Upper lobe of left lung (tissue), 6 donors: ENCODE results near the gene ACTG2. TPM values are rescaled to one million over a fixed set of nuclear protein-coding genes. Genes with fewer than 3 reads are reported as not detected.

Experiments
- ATAC-seq, 2 donors: fragments of 200-7000 bp; cut with Tn5 transposase; one replicate each; pipeline ENCODE4 v1.9.1; 2022; ENCODE audit warnings: mild to moderate bottlenecking in 2 of 2, moderate library complexity in 2 of 2; ENCODE audit not compliant: low FRiP score in 2 of 2
- DNase-seq, 2 donors: peaks; one replicate each; pipeline ENCODE4 v3.0.0-alpha.2; 2019 to 2020
- H3K27ac ChIP-seq, 4 donors: fragments of 200-600 bp; sonication (generic); one replicate each; pipeline ENCODE4 v1.5.1; 2016 to 2019
- H3K27me3 ChIP-seq, 4 donors: fragments of 200-600 bp; sonication (generic); one replicate each; pipeline ENCODE4 v1.5.1; 2017 to 2019
- H3K36me3 ChIP-seq, 4 donors: fragments of 200-600 bp; sonication (generic); one replicate each; pipeline ENCODE4 v1.5.1; 2016 to 2019
- H3K4me1 ChIP-seq, 4 donors: fragments of 200-600 bp; sonication (generic); one replicate each; pipeline ENCODE4 v1.5.1; 2018 to 2019
- H3K4me3 ChIP-seq, 4 donors: fragments of 200-600 bp; sonication (generic); one replicate each; pipeline ENCODE4 v1.5.1; 2017 to 2019; ENCODE audit warnings: mild to moderate bottlenecking in 2 of 4, moderate library complexity in 1 of 4
- H3K9me3 ChIP-seq, 4 donors: fragments of 200-600 bp; sonication (generic); one replicate each; pipeline ENCODE4 v1.5.1; 2018 to 2019
- EP300 ChIP-seq, 4 donors: sonication (generic); formaldehyde crosslinking; IDR thresholded peaks; one replicate each; pipeline ENCODE4 v1.5.1; 2017; ENCODE audit warnings: antibody characterized with exemption in 4 of 4, control low read depth in 2 of 4
- POLR2A ChIP-seq, 4 donors: fragments of 450-650 bp; IDR thresholded peaks; one replicate each; pipeline ENCODE4 v1.5.1; 2016 to 2017; ENCODE audit warnings: antibody characterized with exemption in 4 of 4, mild to moderate bottlenecking in 2 of 4
- POLR2AphosphoS5 ChIP-seq, 2 donors: sonication (generic); formaldehyde crosslinking; IDR thresholded peaks; one replicate each; pipeline ENCODE4 v1.5.1; 2017; ENCODE audit warnings: antibody characterized with exemption in 2 of 2
- WGBS, 2 donors: methylation state at CpG; one replicate each; pipeline ENCODE4 v1.1.5; 2017 to 2018; 5-methylcytosine and 5-hydroxymethylcytosine counted together
- total RNA-seq, 6 donors: library from RNA; depleted of rRNA in 4 of 6; stranded (reverse); fragments of >200 nt in 4 of 6; gene quantifications; one replicate each; pipeline versions ENCODE4 v1.1.0 to v1.2.1, GENCODE V29; 2016 to 2021
- TF ChIP-seq, protein P1 (sequence below), 6 experiments: fragments of 450-650 bp in 4 of 6; fragments of 200-600 bp in 2 of 6; sonication (generic) in 2 of 6; IDR thresholded peaks; one replicate each; pipeline ENCODE4 v1.5.1; 2016 to 2019; ENCODE audit warnings: antibody characterized with exemption in 6 of 6
- donor health status: DM: no; HTN: no; CAD: no; lungs with moderate emphysema.
- donor health status: DM: no; HTN: yes; CAD: no; lungs with severe emphysema.

Gene ACTG2
- total RNA-seq, 6 donors from 2014 or later = 10.8 to 65.3 (median 27.2) TPM

DNA sequence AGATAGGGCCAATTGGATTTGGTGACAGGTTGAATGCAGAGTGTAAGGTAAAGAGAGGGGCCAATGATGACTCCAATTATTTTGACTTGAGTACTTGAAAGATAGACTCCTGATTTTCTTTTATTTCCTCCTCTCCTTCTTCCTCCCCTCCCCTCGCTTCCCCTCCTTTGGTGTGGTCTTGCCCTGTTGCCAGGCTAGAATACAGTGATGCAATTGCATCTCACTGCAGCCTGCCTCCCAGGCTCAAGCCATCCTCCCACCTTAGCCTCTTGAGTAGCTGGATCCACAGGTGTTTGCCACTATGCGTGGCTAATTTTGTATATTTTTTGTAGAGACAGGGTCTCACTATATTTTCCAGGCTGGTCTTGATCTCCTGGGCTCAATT is 36.1 kb downstream of the ACTG2 start:
- no peaks in the 10 kb centered on the region for H3K27me3 ChIP-seq
- peak overlapping the region in 1 of 4 donors; percentile 23 for H3K27ac ChIP-seq
- peaks cover 35 to 44% (median 42%) of the 10 kb centered on the region in 4 donors for H3K4me1 ChIP-seq
- TF ChIP-seq, protein P1, sequence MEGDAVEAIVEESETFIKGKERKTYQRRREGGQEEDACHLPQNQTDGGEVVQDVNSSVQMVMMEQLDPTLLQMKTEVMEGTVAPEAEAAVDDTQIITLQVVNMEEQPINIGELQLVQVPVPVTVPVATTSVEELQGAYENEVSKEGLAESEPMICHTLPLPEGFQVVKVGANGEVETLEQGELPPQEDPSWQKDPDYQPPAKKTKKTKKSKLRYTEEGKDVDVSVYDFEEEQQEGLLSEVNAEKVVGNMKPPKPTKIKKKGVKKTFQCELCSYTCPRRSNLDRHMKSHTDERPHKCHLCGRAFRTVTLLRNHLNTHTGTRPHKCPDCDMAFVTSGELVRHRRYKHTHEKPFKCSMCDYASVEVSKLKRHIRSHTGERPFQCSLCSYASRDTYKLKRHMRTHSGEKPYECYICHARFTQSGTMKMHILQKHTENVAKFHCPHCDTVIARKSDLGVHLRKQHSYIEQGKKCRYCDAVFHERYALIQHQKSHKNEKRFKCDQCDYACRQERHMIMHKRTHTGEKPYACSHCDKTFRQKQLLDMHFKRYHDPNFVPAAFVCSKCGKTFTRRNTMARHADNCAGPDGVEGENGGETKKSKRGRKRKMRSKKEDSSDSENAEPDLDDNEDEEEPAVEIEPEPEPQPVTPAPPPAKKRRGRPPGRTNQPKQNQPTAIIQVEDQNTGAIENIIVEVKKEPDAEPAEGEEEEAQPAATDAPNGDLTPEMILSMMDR (IDR thresholded peaks at IDR 0.05) = no peak
- TF ChIP-seq EP300 (IDR thresholded peaks at IDR 0.05) (no peak), POLR2A (IDR thresholded peaks at IDR 0.05) (no peak), POLR2AphosphoS5 (IDR thresholded peaks at IDR 0.05) (no peak)
- H3K4me3 ChIP-seq = no peak overlapping the region
- peaks cover 0 to 9% (median 0%) of the 10 kb centered on the region in 4 donors for H3K36me3 ChIP-seq
- 78 to 84% methylated on average over 2 of the region's 2 CpGs for WGBS, 2 donors
- ATAC-seq = no peak
- H3K9me3 ChIP-seq = no peaks in the 10 kb centered on the region
- DNase-seq = no peak

DNA sequence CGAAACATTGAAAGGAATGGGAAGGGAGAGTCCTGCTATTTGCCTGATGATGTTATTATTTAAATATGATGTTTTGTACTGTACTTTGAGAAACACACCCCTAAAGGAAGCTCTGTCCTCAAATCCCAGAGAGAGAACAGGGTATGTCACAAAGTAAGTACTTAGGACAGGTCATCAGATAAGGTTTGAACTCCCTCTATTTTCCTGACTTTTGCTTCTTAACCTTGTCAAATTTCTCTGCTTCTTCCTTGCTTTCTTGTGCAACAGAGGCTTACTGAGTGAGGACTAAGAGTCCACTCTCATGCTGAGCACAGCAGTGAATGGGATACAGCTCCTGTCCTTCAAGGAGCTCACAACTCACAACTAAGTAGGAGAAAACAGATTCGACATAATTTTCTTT is 37.6 kb downstream of the ACTG2 start:
- 77 to 80% methylated on average over 2 of the region's 2 CpGs for WGBS, 2 donors
- Histone ChIP-seq H3K27ac (peak overlapping the region in 1 of 4 donors; percentile 6), H3K4me1 (peaks cover 35 to 44% (median 44%) of the 10 kb centered on the region in 4 donors), H3K27me3 (no peaks in the 10 kb centered on the region), H3K9me3 (no peaks in the 10 kb centered on the region), H3K36me3 (peaks cover 0 to 14% (median 2%) of the 10 kb centered on the region in 4 donors), H3K4me3 (no peak overlapping the region)
- no peak for TF ChIP-seq EP300 (IDR thresholded peaks at IDR 0.05)
- no peak for TF ChIP-seq POLR2AphosphoS5 (IDR thresholded peaks at IDR 0.05)
- TF ChIP-seq POLR2A (IDR thresholded peaks at IDR 0.05) = no peak
- TF ChIP-seq, protein P1 (IDR thresholded peaks at IDR 0.05) = no peak
- ATAC-seq (no peak), DNase-seq (no peak)

DNA sequence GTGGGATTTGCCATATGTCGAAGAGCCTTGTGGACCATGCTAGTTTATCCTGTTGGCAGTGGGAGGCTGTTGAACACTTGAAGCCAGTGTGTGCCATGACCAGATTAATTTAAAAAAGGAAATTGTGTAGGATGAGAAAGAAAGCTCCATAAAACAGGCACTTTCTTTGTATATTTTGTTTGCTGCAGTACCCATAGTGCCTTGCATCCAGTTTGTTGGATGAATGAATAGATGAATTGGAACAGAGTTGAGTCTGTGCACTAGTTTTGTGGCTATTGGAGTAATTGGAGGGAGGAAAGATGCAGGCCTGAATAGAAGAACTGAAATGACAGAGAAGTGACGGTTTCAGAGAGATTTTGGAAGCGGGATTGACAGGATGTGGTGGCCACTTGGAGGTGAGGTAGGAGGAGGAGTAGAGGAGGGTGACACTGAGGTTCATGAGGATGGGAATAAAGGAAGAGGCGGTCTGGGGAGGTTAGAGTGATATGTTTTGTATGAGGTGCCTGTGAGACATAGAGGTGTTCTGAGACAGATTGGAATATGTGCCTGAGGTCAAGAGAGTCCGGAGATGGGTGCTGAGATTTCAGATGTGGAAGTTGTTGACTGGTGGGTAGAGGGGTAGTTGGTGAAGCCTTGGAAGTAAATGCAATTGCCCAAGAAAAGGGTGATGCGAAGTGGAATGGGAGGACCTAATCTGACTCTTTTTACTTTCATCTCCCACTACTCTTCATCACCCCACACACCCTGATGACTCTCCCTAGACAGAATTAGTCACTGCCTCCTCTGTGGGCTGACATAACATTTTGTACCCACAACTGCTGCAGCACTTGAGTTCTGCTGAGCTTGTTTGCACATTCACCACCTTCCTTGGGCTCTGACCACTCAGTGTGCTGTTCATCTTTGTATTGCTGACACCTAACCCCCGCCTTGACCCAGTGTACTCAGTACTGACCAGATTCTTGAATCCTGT is 39.0 kb downstream of the ACTG2 start:
- no peak for TF ChIP-seq POLR2A (IDR thresholded peaks at IDR 0.05)
- TF ChIP-seq EP300 (IDR thresholded peaks at IDR 0.05) = no peak
- TF ChIP-seq, protein P1 (IDR thresholded peaks at IDR 0.05) = no peak
- no peak for TF ChIP-seq POLR2AphosphoS5 (IDR thresholded peaks at IDR 0.05)
- H3K36me3 ChIP-seq = peaks cover 0 to 14% (median 2%) of the 10 kb centered on the region in 4 donors
- H3K4me1 ChIP-seq = peaks cover 30 to 40% (median 36%) of the 10 kb centered on the region in 4 donors
- whole genome bisulfite sequencing, 2 donors = 91% methylated on average over 7 of the region's 7 CpGs
- no peak for DNase-seq
- ATAC-seq = peak in 1 of 2 donors; percentile 31
- H3K9me3 ChIP-seq = no peaks in the 10 kb centered on the region
- H3K27ac ChIP-seq = no peak overlapping the region
- no peak overlapping the region for H3K4me3 ChIP-seq
- H3K27me3 ChIP-seq = no peaks in the 10 kb centered on the region

DNA sequence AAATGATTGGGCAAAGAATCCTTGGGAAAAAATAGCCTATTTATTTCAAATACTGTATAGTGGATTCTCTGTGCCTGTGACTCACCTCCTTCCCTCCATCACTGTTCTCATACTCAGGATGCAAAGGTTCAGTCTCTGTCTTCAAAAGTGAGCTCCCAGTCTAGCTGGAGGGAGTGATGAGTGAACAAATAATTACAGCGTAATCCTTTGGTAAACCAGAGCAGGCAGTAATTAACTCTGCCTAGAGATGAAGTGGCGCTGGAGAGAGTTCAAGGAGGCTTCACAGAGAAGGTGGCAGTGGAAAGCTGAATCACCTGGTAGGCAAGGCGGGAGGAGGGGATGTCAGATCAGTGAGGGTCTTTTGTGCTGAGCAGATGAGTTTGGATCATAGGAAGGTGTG is 40.4 kb downstream of the ACTG2 start:
- H3K27me3 ChIP-seq = no peaks in the 10 kb centered on the region
- H3K4me3 ChIP-seq = no peak overlapping the region
- no peak overlapping the region for H3K27ac ChIP-seq
- peaks cover 26 to 32% (median 29%) of the 10 kb centered on the region in 4 donors for H3K4me1 ChIP-seq
- DNase-seq (peak in 1 of 2 donors; percentile 58), ATAC-seq (no peak)
- no peaks in the 10 kb centered on the region for H3K9me3 ChIP-seq
- H3K36me3 ChIP-seq = peaks cover 0 to 14% (median 2%) of the 10 kb centered on the region in 4 donors
- TF ChIP-seq EP300 (IDR thresholded peaks at IDR 0.05) = no peak
- TF ChIP-seq POLR2A (IDR thresholded peaks at IDR 0.05) = no peak
- TF ChIP-seq POLR2AphosphoS5 (IDR thresholded peaks at IDR 0.05) = no peak
- TF ChIP-seq, protein P1 (IDR thresholded peaks at IDR 0.05) = no peak
- WGBS, 2 donors = 66 to 86% methylated on average over 3 of the region's 3 CpGs
